ENCODE results near the gene OGN.

- TF ChIP-seq, protein P1, sequence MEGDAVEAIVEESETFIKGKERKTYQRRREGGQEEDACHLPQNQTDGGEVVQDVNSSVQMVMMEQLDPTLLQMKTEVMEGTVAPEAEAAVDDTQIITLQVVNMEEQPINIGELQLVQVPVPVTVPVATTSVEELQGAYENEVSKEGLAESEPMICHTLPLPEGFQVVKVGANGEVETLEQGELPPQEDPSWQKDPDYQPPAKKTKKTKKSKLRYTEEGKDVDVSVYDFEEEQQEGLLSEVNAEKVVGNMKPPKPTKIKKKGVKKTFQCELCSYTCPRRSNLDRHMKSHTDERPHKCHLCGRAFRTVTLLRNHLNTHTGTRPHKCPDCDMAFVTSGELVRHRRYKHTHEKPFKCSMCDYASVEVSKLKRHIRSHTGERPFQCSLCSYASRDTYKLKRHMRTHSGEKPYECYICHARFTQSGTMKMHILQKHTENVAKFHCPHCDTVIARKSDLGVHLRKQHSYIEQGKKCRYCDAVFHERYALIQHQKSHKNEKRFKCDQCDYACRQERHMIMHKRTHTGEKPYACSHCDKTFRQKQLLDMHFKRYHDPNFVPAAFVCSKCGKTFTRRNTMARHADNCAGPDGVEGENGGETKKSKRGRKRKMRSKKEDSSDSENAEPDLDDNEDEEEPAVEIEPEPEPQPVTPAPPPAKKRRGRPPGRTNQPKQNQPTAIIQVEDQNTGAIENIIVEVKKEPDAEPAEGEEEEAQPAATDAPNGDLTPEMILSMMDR (conservative IDR thresholded peaks at IDR 0.05; ENCODE audit: low read depth, low read length), result no peak
- no peak for TF ChIP-seq EZH2phosphoT487 (IDR thresholded peaks at IDR 0.05; ENCODE audit: borderline replicate concordance, low read length)
Measured at GRCh38 chr9:92381775-92382174, 22.6 kb downstream of the OGN start.

All from PC-3 (cell line).